Stimulated activated CD4-positive, alpha-beta T cell treated with anti-CD3 and anti-CD28 coated beads, Interleukin-2, amount 100 ng/mL, for 48 hours (primary cell): Measurements from ENCODE around the gene EPB41L3.
"Not testable (repeated sequence)": the region's sequence is repeated elsewhere in the genome, so short reads cannot be mapped to it uniquely, and the experiment has no call there.

ENCODE experiments used
- DNase-seq, 2 donors: peaks; one replicate each; pipeline ENCODE4 v3.0.0-alpha.2; 2020

The EPB41L3 gene

DNA sequence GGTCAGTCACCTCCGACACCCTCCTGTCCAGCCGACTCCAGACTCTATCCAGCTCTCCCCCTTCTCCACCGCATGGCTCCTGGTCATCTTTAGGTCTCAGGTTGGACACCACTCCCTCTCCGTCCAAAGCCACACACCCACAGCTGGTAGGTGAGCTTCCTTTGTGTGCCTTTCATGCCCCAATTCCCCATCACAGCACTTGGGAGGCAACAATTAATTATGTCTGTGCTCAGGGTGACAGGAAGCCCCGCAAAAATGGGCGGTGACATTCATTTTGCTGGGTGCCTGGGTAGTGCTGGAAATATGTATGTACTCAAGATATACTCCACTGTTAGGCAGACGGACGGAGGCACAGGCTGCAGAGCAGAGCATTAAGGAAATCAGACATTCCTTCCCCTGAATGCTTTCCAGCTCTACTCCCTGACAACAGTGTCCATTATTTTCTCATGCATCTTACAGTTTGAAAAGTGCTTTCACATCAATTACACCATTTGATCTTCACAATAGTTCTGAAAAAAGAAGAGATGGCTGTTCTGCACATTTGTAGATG is 13.1 kb downstream of the EPB41L3 start:
- DNase-seq = no peak

DNA sequence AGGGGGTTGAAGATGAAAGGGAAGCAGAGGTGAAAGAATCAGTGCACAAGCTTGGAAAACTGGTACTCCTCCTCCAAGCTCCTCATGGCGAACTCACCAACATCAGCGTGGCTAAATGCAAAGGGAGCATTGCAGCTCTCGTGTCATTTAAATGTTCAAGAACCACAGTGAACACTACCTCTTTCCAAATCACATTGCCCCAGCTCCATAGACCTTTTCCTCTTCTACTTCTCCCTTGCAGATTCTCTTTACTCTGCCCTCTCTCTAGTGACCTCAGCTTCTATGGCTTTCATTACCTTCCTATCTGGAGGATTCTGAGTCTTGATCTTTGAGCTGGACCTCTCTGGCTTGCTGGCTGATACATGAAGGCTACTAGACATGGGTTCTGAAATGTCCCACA is 14.3 kb downstream of the EPB41L3 start:
- DNase-seq = no peak

DNA sequence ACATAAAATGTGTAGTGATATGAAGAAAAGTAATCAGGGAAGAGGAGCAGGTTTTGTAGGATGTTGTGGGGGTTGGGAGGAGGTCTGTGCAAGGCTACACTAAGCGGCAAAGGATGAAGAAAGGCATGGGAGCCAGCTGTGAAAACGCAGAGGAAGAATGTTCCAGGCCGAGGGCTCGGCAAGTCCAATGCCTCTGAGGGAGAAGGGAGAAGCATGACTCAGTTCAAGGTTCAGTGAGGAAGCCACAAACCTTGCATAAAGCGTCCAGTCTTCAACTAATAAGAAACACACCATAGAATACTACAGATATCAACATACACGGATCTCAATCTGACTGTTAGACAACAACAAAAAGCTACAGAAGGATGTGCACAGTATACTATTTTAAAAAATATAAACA is 16.2 kb downstream of the EPB41L3 start:
- no peak for DNase-seq

- no peak for DNase-seq
Observed at GRCh38 chr18:5524660-5525059, 19.1 kb downstream of the EPB41L3 start.

DNA sequence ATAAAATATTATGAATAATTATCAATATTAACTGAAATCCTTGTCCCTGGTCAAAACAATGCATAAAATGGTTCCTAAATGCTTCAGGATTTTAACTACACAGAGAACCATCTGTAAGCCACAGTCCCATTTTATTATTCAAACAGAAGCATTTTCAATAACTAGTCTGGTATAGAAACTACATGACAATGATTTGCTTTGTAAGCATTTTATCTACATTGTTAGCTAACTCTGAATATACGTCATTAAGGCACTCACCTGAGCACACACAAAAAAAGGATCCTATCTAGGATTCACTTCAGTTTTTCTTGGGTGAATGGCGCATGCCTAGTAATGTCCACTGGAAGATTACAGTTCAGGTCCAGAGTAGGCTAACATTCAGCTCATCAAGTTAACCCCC is 22.8 kb downstream of the EPB41L3 start:
- no peak for DNase-seq

- DNase-seq = no peak
Observed at GRCh38 chr18:5520464-5520863, 23.3 kb downstream of the EPB41L3 start.

GRCh38 chr18:5519448-5520298 is 24.1 kb downstream of the EPB41L3 start:
- no peak for DNase-seq

- DNase-seq = no peak
Observed at GRCh38 chr18:5518899-5519371, 24.9 kb downstream of the EPB41L3 start.

GRCh38 chr18:5518179-5518770 is 25.5 kb downstream of the EPB41L3 start:
- DNase-seq = no peak

- no peak for DNase-seq
Observed at GRCh38 chr18:5516841-5517240, 27.0 kb downstream of the EPB41L3 start.

DNA sequence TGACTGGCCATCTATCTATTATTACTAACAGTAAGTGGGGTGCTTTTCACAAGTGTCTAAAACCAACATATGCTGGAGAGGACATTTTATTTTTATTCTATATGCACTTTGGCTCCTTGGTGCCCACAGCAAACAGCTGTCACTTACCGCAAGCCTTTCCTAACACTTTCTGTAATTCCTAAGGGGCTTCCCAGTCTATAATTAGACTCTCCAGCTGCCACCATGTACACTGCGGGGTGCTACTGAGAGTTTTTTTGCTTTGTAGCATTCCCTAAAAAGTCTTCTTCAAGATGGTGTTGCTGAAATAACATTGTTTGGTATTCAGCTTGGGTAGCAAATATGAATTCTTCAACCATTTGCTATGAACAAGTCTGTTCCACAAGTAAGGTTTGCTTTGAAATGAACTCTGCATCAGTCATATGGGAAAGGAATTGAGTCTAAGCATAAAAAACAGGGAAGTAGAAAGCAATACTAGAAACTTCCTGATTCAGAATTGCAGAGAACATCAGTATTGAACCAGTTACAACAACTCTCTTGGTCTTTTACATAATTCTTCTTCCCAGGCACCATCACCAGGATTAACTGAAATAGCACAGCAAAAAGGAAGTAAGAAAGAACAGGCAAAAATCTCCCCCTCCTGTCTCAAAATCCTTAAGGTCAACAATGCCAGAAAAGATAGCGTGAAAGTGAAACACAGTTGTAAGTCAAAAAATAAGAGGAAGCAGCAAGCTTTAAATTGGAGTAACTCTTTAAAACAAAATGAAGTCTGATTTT is 28.6 kb downstream of the EPB41L3 start:
- DNase-seq = no peak

DNA sequence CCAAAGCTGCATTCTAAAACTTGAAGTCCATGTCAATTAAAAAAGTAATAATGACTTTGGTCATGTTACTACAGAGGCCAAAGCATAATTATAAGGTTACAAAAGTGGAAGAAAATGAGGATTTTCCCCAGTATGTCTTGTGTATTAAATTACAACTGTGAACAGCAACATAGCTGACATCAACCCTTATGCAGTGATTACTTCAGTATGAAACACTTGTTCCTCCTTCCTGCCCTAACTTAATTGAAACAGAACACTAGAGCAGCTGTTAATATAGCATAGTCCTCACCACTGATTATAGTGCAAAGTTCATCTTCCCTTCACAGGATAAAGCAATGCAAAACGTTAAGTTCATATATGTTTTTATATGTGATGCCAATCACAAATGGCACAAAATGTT is 29.9 kb downstream of the EPB41L3 start:
- DNase-seq = no peak

DNA sequence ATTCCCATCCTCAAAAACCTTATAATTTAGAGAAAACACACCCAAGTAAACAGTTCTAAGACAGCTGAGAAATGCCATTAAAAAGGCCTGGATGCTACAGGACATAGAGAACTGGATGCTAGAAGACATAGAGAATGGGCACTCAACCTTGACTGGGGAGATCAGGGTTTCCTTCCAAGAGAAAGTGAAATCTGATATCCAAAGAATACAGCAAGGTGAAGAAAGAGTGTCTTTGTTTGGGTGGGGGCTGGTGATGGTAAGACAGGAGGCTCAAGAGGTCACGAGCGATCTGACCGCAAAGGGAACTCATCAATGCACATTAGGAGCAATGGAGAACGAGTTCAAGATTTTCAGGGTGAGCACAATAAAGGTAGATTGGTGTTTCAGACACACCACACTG is 31.6 kb downstream of the EPB41L3 start:
- DNase-seq = no peak

DNA sequence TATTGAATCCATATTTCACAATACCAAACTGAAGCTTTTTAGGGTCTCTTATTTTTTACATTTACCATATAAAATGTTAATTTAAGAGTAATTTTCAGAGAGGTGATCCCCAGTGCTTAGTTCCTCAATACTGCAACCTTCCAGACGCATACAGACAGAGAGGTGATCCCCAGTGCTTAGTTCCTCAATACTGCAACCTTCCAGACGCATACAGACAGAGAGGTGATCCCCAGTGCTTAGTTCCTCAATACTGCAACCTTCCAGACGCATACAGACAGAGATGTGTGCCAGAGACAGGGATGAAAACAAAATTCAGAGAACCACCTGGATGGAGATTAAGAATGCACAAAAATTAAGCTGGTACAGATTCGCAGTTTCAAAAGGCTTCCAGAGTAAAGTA is 32.3 kb downstream of the EPB41L3 start:
- not testable (repeated sequence) for DNase-seq

- no peak for DNase-seq
Observed at GRCh38 chr18:5510135-5510846, 33.5 kb downstream of the EPB41L3 start.

- no peak for DNase-seq
Observed at GRCh38 chr18:5508821-5509220, 35.0 kb downstream of the EPB41L3 start.

GRCh38 chr18:5507756-5508155 is 36.0 kb downstream of the EPB41L3 start:
- DNase-seq = no peak

DNA sequence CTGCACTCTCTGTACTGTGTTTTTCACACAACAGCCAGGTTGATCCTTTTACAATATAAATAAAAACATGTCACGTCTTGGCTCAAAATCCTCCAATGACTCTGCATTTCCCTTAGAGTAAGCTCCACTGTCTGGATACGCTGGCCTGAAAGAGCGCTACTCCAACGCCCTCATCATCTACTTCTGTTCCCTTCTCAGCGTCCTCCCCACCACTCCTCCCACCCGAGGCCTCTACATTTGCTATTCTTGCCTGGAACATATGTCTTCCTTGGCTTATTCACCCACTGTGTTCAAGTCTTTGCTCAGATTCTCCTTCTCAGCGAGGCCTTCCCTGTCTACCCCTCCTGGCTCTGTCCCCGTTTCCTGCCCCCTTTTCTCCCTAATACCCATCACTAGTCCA is 37.6 kb downstream of the EPB41L3 start:
- DNase-seq = no peak

DNA sequence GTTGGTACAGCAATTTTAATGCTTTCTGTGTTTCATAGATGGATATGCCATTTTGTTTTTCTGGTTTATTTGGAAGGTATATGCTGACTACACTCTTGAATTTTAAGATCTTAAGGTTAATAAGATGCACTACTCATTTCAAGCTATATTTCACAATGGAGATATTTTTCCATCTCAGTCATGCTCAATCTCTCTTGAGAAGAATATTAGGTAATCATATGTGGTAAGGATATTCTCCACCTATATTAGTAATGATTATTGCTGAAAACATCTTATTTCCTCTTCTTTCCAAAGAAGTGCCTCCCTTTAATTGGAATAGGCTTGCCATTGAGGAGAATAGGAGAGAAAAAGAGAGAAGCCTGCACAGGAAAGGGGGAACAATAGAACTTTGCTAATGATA is 40.1 kb downstream of the EPB41L3 start:
- no peak for DNase-seq

- DNase-seq = no peak
Observed at GRCh38 chr18:5500158-5500939, 43.4 kb downstream of the EPB41L3 start.

DNA sequence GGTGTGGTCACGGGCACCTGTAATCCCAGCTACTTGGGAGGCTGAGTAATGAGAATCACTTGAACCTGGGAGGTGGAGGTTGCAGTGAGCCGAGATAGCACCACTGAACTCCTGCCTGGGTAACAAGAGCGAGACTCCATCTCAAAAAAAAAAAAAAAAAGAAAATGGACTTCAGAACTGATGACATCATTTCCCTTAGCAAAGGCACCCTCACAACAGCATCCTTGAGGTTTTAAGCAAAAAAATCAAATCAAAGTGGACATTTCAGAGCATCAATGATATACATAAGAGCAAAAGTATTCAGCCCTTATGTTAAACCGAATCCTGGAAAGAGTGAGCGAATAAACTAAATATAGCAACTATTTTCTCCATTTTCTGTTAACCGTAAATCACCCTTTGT is 45.3 kb downstream of the EPB41L3 start:
- DNase-seq = no peak

DNA sequence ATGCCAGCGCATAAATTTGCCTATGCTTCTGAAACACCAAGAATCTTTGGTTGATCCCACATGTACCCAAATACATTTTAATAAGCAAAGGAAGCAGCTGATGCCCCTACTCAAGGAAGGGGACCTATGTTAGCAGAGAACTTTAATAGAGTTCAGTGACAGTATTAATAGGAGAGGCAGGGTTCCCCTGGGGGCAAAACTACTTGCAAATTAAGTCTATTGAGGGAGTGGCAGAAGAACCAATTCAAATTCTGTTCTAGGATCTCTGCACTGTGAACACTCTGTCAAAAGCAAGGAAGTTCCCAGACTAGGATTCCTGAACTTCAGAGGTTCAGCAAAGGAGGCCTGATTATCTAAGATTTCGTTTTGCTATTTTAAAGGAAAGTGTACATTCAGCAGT is 47.5 kb downstream of the EPB41L3 start:
- no peak for DNase-seq
